HFF-Myc (cell line): ENCODE results near the gene ATG9B.

Source experiments
- DNase-seq: peaks from one replicate; pipeline ENCODE4 v3.0.0-alpha.2; 2011; ENCODE audit warnings: low read depth; ENCODE audit errors: extremely low read depth
- H3K4me3 ChIP-seq: replicated peaks from 2 replicates; pipeline ENCODE4 v1.5.1; 2011; ENCODE audit warnings: low read depth, mild to moderate bottlenecking, control low read depth, low read length
- TF ChIP-seq, protein P1 (sequence below): IDR thresholded peaks from 2 replicates; pipeline ENCODE4 v1.5.1; 2012; ENCODE audit warnings: mild to moderate bottlenecking, low read depth, low read length, control low read depth; ENCODE audit errors: missing control alignments

The ATG9B gene

DNA sequence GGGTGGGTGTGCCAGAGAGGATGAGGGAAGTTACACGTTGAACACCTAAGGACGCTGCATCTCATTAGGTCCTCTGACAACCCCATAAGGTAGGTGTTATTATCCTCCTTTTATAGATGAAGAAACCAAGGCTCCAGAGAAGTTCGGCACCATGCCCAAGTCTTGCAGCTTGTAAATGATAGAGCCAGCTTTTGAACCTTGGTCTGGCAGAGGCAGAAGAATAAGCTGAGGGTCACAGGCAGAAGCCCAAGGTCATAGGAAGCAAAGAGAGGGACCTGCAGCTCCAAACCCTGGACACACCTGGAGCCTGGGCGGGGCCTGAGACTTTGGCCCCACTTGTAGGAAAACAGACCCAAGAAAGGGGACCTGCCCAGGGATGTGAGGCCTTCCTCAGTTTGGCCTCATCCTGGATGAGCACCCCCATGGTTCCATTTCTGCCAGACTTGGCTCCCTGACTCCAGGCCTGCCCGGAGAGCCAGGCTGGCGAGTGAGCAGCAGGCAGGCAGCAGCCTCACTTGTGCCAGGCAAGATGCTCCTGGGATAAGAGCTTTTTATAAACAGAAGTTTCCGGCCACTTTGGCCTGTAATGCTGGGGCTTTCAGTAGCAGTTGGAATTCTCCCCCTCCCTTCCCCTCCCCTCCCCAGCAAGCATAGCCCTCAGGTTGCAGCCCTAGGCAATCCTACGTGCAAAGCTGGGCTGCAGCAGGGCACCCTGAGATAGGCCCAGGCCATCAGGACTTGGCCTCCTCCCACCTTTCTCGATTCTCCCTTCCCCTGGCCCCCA is 48.6 kb downstream of the ATG9B start:
- no peak for DNase-seq
- TF ChIP-seq, protein P1, sequence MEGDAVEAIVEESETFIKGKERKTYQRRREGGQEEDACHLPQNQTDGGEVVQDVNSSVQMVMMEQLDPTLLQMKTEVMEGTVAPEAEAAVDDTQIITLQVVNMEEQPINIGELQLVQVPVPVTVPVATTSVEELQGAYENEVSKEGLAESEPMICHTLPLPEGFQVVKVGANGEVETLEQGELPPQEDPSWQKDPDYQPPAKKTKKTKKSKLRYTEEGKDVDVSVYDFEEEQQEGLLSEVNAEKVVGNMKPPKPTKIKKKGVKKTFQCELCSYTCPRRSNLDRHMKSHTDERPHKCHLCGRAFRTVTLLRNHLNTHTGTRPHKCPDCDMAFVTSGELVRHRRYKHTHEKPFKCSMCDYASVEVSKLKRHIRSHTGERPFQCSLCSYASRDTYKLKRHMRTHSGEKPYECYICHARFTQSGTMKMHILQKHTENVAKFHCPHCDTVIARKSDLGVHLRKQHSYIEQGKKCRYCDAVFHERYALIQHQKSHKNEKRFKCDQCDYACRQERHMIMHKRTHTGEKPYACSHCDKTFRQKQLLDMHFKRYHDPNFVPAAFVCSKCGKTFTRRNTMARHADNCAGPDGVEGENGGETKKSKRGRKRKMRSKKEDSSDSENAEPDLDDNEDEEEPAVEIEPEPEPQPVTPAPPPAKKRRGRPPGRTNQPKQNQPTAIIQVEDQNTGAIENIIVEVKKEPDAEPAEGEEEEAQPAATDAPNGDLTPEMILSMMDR: no peak
- no peak overlapping the region for H3K4me3 ChIP-seq

DNA sequence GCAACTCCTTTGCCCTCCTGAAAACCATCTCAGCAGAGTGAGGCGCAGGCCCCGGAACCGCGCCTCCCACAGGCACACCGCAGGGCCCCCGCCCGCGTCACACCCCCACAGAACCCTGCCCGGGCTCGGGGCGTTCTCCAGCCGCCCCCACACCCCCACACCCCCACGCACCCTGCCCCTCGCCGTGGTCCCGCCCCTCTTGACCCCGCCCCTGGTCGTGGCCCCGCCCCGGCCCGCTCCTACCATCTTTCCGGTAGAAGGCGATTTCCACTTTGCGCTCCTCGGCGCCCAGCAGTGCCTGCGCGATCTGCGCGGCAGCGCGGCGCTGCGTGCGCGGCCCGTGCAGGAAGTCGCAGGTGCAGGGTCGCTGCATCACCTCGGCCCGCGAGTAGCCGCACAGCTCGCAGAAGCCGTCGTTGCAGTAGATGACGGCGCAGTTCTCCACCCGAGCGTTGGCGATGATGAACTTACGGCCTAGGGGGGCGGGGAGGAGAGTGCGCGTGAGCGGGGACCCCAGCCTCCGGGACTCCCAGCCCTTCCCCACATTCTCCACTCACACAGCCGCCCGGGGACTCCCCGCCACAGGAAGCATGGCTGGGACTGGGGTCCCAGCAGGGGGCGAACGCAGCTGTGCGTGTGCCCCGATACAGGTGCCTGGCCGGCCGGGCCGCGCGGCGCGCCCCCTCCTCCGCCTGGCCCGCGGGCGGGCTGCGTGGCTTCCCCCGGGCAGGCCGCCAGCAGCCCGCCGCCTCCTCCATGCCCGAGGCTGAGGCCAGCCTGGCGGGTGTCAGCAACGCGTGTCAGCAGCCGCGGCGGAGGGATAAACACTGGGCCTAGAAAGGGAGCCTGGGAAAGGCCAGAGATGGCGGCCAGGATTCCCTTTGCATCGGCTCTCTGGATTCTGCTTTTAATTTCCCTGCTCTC is 49.6 kb downstream of the ATG9B start:
- peak overlapping the region; percentile 35 for H3K4me3 ChIP-seq
- no peak for DNase-seq
- TF ChIP-seq, protein P1: peak; percentile 31

DNA sequence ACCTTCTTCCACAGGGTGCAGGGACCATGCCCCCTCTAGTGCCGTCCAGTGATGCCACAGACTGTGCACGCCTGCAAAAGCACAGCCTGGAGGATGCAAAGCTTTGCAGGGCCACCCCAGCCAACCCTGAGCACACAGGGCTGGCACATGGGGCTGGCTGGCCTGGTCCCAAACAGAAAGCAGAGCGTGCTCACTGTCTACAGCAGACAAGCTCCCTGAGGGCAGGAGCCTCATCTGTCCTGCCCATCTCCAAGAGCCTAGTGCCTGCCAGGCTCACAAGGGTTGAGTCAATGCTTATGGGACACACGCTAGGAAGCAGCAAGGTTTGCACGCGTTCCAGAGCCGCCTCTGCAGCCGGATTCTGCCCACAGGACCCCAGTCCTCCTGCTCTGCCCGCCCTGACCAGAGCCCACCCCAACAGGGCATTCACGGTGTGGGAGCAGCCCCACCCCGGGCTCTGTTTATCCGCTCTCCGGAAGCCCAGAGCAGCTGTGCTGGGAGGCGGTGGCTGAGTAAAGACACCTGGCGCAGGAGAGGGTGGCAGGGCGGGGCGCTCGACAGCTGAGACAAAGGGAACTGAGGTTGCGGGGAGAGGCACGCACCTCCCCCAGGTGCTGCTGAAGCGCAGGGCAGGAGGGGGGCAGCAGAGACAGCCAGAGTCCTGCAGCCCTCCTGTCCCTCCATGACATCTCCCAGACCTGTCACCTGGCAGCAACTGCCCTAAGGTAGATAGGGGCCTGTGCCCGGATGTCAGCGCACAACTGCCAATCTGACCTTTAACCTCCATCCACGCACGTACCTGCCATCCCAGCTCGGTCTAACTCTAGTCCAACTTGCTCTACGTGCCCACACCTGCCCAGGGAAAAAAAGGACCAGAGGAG is 50.5 kb downstream of the ATG9B start:
- no peak overlapping the region for H3K4me3 ChIP-seq
- DNase-seq: no peak
- TF ChIP-seq, protein P1: no peak

DNA sequence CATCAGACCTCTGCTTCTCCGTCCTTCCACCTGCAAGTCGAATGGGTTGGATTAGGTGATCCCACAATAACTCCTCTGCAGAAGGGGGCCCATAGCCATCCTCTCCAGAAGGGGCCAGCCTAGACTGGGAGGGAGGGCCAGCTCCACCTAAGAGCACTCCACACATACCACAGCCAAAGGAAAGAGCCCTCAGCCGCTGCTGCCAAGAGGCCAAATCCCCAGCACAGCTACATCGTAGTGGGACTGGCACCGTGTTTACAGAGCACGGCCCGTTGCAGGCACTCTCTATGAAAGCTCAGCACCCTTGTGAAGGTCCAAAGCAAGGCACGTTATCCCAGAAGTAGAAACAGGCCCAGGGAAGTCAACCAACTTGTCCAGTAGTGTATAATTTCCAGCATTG is 51.6 kb downstream of the ATG9B start:
- TF ChIP-seq, protein P1: no peak
- DNase-seq: no peak

DNA sequence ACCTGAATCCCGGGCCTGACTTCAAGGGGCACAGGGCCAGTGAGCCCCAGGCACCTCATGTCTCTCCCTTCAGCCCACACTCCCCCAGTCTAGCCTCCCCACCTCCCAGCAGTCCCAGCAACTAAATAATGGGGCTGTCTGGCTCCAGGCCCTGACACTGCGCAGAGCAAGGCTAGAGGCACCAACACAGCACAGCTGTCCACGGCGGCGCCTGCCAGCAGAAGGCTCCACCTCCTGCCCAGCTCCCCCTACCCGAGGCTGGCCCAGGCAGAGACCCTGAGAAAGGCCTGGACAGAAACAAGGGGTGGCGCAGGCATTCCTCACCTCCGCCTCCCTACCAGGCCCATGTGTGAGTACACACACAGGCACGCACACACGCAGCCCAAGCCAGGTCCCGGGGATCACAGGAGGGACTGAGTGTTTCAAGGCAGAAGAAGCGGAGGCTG is 52.2 kb downstream of the ATG9B start:
- no peak overlapping the region for H3K4me3 ChIP-seq
- DNase-seq: no peak
- TF ChIP-seq, protein P1: no peak

More for the DNA sequence above, 51.6 kb downstream of the ATG9B start:
- H3K4me3 ChIP-seq: no peak overlapping the region
